Embryonic facial prominence (tissue), 1 donor: ENCODE results near the gene EPHX1.
"Not testable (repeated sequence)": the region's sequence is repeated elsewhere in the genome, so short reads cannot be mapped to it uniquely, and the experiment has no call there.

ENCODE experiments used
- DNase-seq: peaks from one replicate; pipeline ENCODE4 v3.0.0-alpha.2; 2016; ENCODE audit errors: extremely low spot score

EPHX1 gene

GRCh38 chr1:225816643-225817538 is 7.0 kb downstream of the EPHX1 start:
- DNase-seq = no peak

DNA sequence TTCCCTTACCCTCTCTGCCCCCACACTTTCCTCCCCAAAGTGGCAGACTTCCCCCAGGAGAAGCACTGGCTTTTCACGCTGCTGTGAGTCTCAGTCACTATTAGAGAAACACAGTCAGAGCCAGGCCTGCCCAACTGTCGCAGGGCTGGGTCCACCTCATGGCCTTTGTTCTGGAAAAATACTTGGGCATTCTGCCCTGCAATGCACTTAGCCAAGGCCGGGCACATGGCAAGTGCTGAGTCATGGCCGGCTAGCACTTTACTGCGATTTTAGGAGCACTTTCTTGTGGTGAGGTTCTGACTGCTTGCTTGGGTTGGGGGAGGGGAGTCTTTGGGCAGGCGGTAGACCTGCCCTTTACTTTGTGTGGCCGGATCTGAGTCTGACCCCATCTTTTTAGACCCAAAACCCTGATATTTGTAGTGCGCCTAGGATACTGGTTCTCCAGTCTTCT is 7.7 kb downstream of the EPHX1 start:
- no peak for DNase-seq

DNA sequence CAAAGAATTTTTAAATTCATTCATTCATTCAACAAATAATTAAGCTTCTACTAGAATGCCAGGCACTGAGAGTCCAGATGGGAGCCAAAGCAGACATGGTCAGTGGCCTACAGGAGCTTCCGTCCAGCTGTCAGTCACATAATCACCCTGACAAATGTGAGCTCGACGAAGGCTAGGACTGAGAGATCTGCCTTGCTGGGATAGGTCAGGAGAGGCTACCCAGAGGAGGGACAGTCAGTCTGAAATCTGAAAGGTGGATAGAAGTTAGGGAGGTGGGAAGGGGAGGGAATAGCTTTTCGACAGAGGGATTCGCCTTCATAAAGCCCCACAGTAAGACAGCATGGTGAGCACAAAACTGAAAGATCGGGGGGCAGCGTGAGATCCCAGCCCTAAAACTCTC is 8.3 kb downstream of the EPHX1 start:
- no peak for DNase-seq

DNA sequence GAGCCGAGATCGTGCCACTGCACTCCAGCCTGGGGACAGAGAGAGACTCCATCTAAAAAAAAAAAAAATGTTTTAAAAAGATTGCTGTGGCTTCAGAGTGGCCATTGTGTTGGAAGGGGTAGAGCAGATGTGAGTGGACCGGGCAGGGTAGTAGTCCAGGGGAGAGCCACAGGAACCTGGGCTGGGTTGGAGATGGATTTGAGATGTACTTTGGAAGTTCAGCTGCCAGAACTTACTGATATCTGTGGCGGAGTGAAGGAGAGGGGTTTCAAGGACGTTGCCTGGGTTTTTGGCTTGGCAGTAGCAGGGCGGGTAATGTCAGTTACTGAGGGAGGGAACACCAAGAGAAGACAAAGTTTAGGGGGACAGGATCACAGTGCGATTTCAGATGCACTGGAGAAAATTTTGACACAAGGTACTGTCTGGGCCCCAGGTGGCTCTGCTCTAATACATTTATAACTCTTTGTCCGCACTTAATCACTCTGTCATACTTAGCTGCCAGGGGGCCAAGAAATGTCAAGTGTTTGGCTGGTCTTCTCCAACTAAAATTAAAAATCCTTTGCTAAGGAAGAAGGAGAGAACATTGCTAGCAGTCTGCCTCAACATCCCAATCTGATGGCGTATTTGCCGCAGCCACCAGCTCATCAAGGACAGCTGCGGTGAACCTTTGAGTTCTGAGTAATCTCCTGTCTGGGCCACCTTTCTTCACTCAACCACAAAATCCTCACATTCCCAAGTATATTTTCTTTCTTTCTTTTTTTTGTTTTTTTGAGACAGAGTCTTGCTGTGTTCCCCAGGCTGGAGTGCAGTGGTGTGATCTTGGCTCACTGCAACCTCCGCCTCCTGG is 9.6 kb downstream of the EPHX1 start:
- no peak for DNase-seq

GRCh38 chr1:225820522-225821120 is 10.7 kb downstream of the EPHX1 start:
- DNase-seq = no peak

DNA sequence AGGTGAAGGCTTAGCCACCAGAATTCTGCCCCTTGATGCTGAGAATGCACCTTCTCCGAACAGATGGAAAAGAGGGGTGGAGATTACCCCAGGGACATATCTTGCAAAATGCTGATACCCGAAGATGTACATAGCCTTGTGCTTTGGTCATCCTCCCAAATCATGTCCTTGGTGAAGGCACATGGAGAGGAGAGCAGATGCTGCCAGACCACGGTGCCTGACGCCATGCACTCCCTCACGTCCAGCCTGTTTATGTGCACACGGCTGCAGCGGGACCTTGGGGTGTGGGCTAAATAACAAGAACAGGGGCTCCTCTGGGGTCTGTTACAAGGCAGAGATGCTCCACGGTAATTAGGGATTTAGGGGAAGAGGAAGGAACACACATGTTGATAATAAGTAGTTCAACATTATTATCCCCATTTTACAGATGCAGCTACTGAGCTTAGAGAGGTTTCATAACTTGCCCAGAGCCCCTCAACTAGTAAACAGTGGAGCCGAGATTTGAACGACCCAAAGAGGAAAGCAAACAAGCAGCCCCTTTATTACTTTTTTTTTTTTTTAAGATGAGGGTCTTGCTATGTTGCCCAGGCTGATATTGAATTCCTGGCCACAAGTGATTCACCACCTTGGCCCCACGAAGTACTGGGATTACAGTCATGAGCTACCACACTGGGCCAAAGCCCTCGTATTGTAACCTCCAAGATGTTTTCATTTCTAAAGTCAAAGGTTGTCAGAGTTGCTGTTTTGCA is 12.9 kb downstream of the EPHX1 start:
- DNase-seq = no peak

DNA sequence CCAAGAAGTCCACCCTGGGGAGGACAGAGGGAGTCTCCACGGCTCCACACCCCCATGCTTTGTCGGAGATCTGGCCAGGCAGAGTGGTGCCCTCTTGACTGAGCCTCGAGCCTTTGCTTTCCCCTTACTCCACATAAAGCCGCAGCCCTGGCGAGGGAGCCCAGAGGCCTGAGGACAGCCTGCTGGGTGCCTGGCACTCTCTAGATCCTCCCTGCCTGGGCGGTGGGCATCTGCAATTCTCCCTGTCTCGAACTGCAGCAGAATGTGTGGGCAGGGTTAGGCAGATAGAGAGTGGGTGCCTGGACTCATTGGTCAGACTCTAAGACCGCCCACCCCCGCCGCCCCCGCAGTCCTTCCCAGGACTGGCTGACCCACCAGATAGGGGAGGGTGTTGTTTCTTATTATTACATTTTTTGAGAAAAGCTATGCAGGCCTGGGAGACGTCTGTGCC is 13.9 kb downstream of the EPHX1 start:
- DNase-seq = no peak

DNA sequence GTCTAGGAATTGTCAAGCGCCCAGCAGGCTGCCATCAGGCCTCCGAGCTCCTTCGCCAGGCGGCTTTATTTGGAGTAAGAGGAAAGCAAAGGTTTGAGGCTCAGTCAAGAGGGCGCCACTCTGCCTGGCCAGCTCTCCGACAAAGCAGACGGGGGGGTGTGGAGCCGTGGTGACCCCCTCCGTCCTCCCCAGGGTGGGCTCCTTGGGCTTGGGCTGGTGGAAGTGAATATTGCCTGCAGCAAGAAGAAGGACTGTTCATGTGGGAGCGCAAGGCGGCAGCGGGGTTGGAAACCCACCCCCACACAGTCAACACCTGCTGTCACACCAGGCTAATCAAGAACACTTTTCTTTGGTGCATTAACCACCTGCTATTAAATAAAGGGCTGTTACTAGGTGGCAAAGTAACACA is 14.6 kb downstream of the EPHX1 start:
- no peak for DNase-seq

- DNase-seq = no peak
Measured at GRCh38 chr1:225825078-225825477, 15.2 kb downstream of the EPHX1 start.

- no peak for DNase-seq
Measured at GRCh38 chr1:225825607-225826007, 15.7 kb downstream of the EPHX1 start.

- no peak for DNase-seq
Measured at GRCh38 chr1:225827076-225827475, 17.2 kb downstream of the EPHX1 start.

- no peak for DNase-seq
Measured at GRCh38 chr1:225828706-225829345, 18.9 kb downstream of the EPHX1 start.

GRCh38 chr1:225830841-225831240 is 20.9 kb downstream of the EPHX1 start:
- DNase-seq = no peak

DNA sequence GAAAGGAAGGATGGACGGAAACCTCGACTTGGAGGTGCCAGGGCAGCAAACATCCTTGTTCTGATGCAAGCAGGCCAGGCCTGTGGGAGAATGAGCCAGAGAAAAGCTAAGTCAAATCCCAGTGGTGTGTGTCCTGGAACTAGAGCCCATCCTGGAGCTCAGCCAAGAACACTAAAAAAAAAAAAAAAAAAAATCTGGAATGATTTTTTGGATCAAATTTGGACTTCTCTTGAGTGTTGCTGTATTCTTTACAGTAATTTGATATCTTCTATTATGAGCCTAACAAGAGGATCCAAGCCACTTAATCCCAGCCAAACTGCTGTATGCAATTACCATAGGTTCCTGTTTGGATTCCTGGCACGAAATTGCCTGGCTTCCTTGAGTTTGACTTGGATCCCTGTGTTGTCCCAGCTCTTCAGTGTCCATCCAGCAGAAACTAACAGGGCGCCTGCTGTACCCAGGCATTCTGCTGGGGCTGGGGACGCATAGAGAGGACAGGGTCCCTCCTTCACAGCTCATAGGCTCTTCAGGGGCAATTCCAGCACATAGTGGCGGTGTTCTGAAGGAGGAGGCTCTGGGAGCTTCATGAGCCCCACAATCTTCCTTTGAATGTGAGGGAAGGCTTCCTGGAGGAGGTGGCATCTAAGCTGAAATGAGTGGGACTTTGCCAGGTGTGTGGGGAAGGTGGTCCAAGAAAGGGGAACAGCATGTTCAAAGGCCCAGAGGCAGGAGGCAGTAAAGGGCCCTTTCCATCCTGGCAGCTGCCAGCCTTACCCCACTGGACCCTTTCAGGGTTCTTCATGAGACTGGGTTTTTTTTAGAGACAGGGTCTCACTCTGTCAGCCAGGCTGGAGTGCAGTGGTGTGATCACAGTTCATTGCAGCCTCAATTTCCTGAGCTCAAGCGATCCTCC is 24.7 kb downstream of the EPHX1 start:
- DNase-seq = peak; percentile 48

DNA sequence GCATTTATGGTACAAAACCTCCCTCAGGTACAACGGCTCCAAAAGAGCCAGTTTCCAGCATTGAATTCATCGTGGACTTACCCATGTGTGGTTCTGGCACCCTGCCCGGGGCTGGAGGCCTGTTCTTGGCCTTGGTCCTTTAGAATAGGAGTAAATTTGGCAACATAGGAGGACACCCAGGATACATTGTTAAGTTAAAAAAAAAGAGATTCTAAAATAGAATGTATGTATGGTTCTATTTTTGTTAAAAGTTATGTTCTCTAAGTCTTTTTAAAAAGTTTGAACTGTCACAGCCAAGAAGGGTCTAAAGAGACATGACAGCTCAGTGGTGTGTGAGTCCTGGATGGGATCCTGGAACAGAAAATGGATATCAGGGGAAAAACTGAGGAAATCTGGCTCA is 25.9 kb downstream of the EPHX1 start:
- no peak for DNase-seq

- not testable (repeated sequence) for DNase-seq
Measured at GRCh38 chr1:225836296-225836695, 26.4 kb downstream of the EPHX1 start.

DNA sequence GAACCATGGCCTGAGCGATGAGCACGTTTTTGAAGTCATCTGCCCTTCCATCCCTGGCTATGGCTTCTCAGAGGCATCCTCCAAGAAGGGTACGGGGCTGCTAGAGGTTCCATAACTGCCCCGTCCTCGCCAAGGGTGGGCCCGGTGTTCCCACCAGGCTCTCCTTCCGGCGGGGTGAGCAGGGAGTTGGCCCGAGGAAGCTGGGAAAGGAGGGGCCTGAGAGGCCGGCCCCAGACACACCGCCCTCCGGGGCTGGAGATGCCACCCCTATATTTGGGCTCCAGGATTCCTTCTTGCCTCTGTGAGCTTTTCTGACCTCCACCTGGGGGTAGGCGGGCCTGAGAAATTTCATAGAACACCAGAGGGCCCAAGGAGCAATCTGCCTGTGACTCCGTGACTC is 28.9 kb downstream of the EPHX1 start:
- no peak for DNase-seq

DNA sequence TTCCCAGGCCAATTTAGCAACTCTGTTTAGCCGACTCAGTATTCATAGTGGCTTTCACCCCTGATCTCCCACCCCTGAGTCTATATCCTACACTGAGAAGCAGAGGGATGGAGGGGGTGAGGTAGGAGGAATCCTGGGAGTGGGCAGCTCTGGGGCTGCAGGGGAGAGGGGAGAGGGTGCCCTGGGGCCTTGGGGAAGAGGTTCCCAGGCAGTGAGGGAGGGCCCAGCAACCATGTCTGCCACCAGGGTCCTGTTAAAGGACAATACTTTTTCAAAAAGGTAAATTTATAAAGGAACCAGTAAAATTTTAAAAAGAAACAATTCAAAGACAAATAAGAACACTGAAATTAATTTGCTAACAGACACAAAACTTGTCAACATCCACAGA is 30.3 kb downstream of the EPHX1 start:
- no peak for DNase-seq

GRCh38 chr1:225840713-225841112 is 30.8 kb downstream of the EPHX1 start:
- no peak for DNase-seq

- DNase-seq = no peak
Measured at GRCh38 chr1:225842074-225842473, 32.1 kb downstream of the EPHX1 start.
